Body of pancreas (tissue), 4 donors: ENCODE results near the gene VGLL2. TPM values are rescaled to one million over a fixed set of nuclear protein-coding genes. Genes with fewer than 3 reads are reported as not detected.

Experiments
- ATAC-seq: fragments of 150-250 bp; one replicate; pipeline ENCODE4 v1.9.1; 2016
- DNase-seq, 4 donors: peaks; one replicate each; pipeline ENCODE4 v3.0.0-alpha.2; 2019
- H3K27ac ChIP-seq, 4 donors: fragments of 200-600 bp; sonication (generic); 1 replicate in 3 of 4; 2 replicates in 1 of 4; pipeline versions ENCODE4 v1.5.1 to v1.6.1; 2016 to 2019; ENCODE audit warnings: mild to moderate bottlenecking in 1 of 4, mixed read lengths in 1 of 4, moderate library complexity in 1 of 4
- H3K27me3 ChIP-seq, 2 donors: fragments of 200-600 bp; sonication (generic); one replicate each; pipeline ENCODE4 v1.6.0; 2016; ENCODE audit warnings: mild to moderate bottlenecking in 1 of 2
- H3K36me3 ChIP-seq, 2 donors: fragments of 200-600 bp; sonication (generic); replicated peaks in 1 of 2; 2 replicates each; pipeline ENCODE4 v1.5.1; 2016; ENCODE audit warnings: low read depth in 2 of 2; ENCODE audit not compliant: insufficient read depth in 1 of 2
- H3K4me1 ChIP-seq: fragments of 200-600 bp; sonication (generic); one replicate; pipeline ENCODE4 v1.6.0; 2016
- H3K4me3 ChIP-seq, 2 donors: fragments of 200-600 bp; sonication (generic); 1 replicate in 1 of 2; 2 replicates in 1 of 2; pipeline ENCODE4 v1.5.1; 2016 to 2019
- H3K9me3 ChIP-seq, 3 donors: fragments of 200-600 bp; sonication (generic); 1 replicate in 2 of 3; 2 replicates in 1 of 3; pipeline ENCODE4 v1.5.1; 2016
- CTCF ChIP-seq, 7 experiments: fragments of 450-650 bp in 4 of 7; fragments of 200-600 bp in 3 of 7; sonication (generic) in 3 of 7; IDR thresholded peaks; one replicate each; pipeline ENCODE4 v1.5.1; 2016 to 2019; ENCODE audit warnings: antibody characterized with exemption in 7 of 7
- POLR2A ChIP-seq, 3 donors: fragments of 450-650 bp; IDR thresholded peaks; one replicate each; pipeline ENCODE4 v1.6.1; 2016; ENCODE audit warnings: antibody characterized with exemption in 3 of 3, mild to moderate bottlenecking in 2 of 3
- whole genome bisulfite sequencing, 2 donors: methylation state at CpG; one replicate each; pipeline ENCODE4 v1.1.5; 2017; 5-methylcytosine and 5-hydroxymethylcytosine counted together
- intact Hi-C: fragments of 100-400 bp; cut with DNase I; formaldehyde crosslinking; loops from one replicate; pipeline ENCODE4 v1.15.1; 2023
- total RNA-seq, 2 donors: library from RNA; depleted of rRNA; stranded (reverse); fragments of >200 nt; gene quantifications; one replicate each; pipeline ENCODE4 v1.1.0, GENCODE V29; 2016

VGLL2 gene
- total RNA-seq, 2 donors from 2014 or later: 0.99 TPM; not detected in 1

- no peak for TF ChIP-seq CTCF (IDR thresholded peaks at IDR 0.05)
- TF ChIP-seq POLR2A (IDR thresholded peaks at IDR 0.05): no peak
- DNase-seq (no peak), ATAC-seq (no peak)
- H3K36me3 ChIP-seq: no peaks in the 10 kb centered on the region
- H3K9me3 ChIP-seq: no peaks in the 10 kb centered on the region
- WGBS, 2 donors: 76 to 97% methylated on average over 3 of the region's 3 CpGs
- H3K4me1 ChIP-seq: no peaks in the 10 kb centered on the region
- H3K27me3 ChIP-seq: no peaks in the 10 kb centered on the region
- intact Hi-C loops: no loop called here
- no peak overlapping the region for H3K4me3 ChIP-seq
- no peak overlapping the region for H3K27ac ChIP-seq
Measured at GRCh38 chr6:117307655-117308054, 42.3 kb downstream of the VGLL2 start.

- 59 to 82% methylated on average over 3 of the region's 3 CpGs for WGBS, 2 donors
- intact Hi-C loops: no loop called here
- Histone ChIP-seq H3K27me3 (no peaks in the 10 kb centered on the region), H3K4me1 (no peaks in the 10 kb centered on the region), H3K9me3 (no peaks in the 10 kb centered on the region), H3K4me3 (no peak overlapping the region), H3K36me3 (no peaks in the 10 kb centered on the region), H3K27ac (no peak overlapping the region)
- TF ChIP-seq CTCF (IDR thresholded peaks at IDR 0.05) (no peak), POLR2A (IDR thresholded peaks at IDR 0.05) (no peak)
- DNase-seq (no peak), ATAC-seq (no peak)
Measured at GRCh38 chr6:117309069-117309468, 43.7 kb downstream of the VGLL2 start.

- intact Hi-C loops: no loop called here
- Histone ChIP-seq H3K27me3 (no peaks in the 10 kb centered on the region), H3K36me3 (no peaks in the 10 kb centered on the region), H3K4me3 (no peak overlapping the region), H3K27ac (no peak overlapping the region), H3K4me1 (no peaks in the 10 kb centered on the region), H3K9me3 (no peaks in the 10 kb centered on the region)
- no peak for ATAC-seq
- no peak for DNase-seq
- TF ChIP-seq CTCF (IDR thresholded peaks at IDR 0.05) (no peak), POLR2A (IDR thresholded peaks at IDR 0.05) (no peak)
Measured at GRCh38 chr6:117309611-117310010, 44.3 kb downstream of the VGLL2 start.

GRCh38 chr6:117311310-117311709 lies 46.0 kb downstream of the VGLL2 start:
- Histone ChIP-seq H3K27me3 (no peaks in the 10 kb centered on the region), H3K4me1 (no peaks in the 10 kb centered on the region), H3K36me3 (no peaks in the 10 kb centered on the region), H3K4me3 (no peak overlapping the region), H3K9me3 (no peaks in the 10 kb centered on the region), H3K27ac (no peak overlapping the region)
- 50 to 52% methylated on average over 3 of the region's 3 CpGs for WGBS, 2 donors
- TF ChIP-seq POLR2A (IDR thresholded peaks at IDR 0.05): no peak
- TF ChIP-seq CTCF (IDR thresholded peaks at IDR 0.05): no peak
- DNase-seq (no peak), ATAC-seq (no peak)
- intact Hi-C loops: no loop called here

GRCh38 chr6:117311726-117312125 lies 46.4 kb downstream of the VGLL2 start:
- ATAC-seq (no peak), DNase-seq (no peak)
- TF ChIP-seq POLR2A (IDR thresholded peaks at IDR 0.05): no peak
- no peak for TF ChIP-seq CTCF (IDR thresholded peaks at IDR 0.05)
- Histone ChIP-seq H3K4me1 (no peaks in the 10 kb centered on the region), H3K27ac (no peak overlapping the region), H3K9me3 (no peaks in the 10 kb centered on the region), H3K4me3 (no peak overlapping the region), H3K27me3 (no peaks in the 10 kb centered on the region), H3K36me3 (no peaks in the 10 kb centered on the region)
- intact Hi-C loops: no loop called here
- WGBS, 2 donors: 85 to 93% methylated on average over 1 of the region's 1 CpG
